ENCODE results near the gene BCL3.

The BCL3 gene

DNA sequence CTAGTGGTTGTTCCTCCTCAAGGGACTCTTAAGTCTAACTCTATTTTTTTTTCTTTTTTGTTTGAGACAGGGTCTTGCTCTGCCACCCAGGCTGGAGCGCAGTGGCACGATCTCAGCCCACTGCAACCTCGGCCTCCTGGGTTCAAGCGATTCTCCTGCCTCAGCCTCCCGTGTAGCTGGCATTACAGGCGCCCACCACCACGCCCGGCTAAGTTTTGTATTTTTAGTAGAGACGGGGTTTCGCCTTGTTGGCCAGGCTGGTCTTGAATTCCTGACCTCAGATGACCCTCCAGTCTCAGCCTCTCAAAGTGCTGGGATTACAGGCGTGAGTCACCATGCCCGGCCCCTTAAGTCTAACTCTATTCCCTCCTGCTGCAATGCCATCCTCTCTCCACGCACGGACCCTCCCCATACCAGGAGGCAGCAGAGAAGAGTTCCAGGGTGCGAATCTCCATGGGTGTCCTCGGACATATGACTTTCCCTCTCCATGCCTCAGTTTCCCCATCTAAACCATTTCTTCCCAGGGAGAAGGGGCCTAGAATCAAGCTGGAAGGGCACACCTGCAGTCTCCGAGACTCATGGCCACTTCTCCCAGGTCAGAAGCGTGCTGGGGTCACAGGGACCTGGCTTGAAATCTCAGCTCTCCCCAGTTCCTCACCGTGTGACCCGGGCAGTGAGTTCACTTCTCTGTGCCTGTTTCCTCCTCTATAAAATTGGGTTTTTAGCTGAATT, 6.0 kb upstream of the BCL3 start:
- DNase-seq (ENCODE audit: low read depth), result no peak

DNA sequence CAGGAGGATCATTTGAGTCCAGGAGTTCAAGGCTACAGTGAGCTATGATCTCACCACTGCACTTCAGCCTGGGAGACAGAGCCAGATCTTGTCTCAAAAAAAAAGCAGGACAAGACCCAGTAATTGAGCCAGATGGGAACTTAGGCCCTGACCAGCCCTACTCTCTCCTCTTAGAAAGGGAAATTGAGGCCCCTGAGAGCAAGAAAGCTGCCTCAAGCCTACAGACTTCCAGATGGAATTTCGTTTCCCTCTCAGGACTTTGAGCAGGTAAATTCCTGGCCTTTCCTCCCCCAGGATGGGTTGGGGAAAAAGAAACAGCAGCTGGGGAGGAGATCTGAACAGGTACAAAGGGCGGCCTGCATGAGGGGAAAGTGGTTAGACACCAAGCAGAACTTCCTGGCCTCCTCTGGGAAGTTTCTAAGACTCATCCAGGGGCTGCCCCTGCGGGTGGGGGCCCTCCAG, 3.6 kb upstream of the BCL3 start:
- DNase-seq (ENCODE audit: low read depth), result no peak

DNA sequence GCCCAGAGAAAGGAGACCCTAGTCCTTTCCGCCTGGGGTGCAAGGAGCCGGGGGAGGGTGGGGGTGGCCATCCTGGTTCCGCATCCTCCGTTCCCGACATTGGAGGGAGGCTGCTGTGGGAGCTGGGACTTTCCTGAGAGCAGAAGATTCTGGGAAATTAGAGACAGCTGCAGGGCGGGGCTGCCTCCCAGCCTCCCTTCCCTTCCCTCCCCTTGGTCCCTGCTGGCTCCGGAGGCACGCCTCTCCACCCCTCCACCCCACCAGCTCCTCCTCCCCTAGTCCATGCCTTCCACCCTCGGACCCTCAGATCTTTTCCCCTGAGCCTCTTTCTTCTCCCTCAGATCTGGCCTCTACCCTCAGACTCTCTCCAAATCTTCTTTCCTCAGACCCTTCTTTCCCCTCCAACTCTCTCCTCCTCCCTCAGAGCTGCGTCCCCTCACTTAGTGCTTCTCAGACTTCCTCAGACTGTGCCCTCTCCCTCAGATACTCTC, 3.1 kb upstream of the BCL3 start:
- no peak for DNase-seq (ENCODE audit: low read depth)

DNA sequence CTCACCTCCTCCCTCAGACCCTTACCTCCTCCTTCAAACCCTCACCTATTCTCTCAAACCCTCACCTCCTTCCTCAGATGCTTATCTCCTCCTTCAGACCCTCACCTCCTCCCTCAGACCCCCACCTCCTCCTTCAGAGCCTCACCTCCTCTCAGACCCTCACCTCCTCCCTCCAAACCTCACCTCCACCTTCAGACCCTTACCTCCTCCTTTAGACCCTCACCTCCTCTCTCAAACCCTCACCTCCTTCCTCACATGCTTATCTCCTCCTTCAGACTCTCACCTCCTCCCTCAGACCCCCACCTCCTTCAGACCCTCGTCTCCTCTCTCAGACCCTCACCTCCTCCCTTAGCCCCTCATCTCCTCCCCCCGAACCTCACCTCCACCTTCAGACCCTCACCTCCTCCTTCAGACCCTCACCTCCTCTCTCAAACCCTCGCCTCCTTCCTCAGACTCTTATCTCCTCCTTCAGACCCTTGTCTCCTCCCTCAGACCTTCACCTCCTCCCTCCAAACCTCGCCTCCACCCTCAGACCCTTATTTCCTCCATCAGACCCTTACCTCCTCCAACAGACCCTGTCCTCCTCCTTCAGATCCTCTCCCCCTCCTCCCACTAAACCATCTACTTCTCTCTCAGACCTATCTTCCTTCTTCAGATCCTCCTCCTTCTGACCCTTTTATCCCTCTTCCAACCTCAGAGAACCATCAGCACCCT, 2.5 kb upstream of the BCL3 start:
- DNase-seq (ENCODE audit: low read depth), result no peak

DNA sequence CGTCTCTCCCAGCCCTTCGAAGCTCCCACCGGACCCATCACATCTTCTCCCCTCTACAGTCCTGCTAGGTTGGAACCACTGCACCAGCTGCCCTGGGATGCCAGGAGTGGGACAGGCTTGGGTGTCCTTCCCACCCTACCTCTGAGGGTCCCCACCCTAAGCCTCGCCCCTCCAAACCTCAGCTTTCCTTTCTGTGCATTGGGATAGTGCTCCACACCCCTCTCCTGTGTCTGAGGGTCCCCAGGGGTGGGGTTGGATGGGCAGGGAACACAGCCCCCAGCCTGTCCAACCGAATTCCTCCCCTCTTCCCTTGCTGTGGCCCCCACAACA, 1.9 kb upstream of the BCL3 start:
- no peak for DNase-seq (ENCODE audit: low read depth)

DNA sequence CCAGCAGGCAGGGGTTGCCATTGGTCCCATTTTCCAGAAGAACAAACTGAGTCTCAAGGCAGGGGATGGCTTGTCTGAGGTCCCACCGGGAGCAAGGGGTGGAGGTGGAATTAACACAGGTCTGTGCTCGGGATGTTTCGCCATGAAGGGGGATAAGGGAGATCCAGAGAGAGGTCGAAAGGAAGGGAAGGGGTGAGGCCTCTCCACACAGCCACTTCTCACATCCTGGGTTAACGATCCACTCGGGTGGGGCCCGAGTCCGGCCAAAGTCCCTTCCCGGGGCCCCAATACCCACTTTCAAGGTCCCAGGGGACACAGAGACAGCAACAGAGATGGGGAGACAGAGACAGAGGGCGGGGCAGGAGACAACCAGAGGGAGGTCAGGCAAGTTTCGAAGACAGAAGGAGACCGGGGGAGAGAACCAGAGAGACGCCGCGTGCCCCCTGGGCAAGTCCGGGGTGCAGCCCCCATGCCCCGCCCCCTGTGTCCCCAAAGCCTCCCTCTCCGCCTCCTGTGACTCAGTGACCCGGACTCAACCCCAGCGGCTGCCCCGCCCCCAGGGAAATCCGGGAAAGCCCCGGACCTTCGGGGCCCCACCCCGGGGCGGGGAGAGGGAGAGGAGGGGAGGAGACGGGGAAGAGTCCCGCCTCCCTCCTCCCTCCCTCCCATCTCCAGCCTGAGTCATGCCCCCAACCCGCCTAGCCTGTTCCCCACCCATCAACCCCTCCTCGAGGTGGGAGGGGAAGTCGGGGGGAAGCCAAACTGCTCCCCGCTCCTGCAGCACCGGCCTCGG, 1.4 kb upstream of the BCL3 start:
- DNase-seq (ENCODE audit: low read depth), result peak; percentile 94

DNA sequence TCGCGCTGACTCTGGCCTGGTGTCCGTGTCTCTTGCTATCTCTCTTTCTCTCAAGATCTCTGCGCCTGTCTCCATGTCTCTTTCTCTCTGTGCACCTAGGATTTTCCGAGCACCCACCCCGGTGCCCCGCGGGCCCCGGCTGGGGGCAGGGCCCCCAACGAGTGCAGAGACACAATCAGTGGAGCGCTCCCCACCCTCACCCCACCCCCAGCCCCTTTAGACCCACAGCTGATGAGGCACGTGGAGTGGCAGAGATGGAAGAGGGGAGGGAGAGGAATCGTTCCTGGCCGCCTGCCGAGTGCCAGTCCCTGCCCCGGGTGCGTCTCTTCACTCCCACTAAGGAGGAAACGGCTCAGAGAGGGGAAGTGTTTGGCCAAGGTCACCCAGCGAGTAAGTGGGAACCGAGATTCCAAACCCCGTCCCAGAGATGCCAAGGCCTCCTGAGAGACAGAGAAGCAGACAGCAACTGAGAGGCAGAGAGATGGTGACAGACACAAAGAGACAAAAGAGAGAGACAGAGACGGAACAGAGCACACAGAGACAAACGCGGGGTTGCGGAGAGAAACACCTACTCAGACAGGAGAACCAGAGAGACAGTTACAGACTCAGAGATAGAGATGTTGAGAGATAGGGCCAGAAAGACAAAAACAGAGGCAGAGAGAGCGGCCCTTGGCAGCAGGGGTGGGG, 626 bp upstream of the BCL3 start:
- DNase-seq (ENCODE audit: low read depth), result no peak

DNA sequence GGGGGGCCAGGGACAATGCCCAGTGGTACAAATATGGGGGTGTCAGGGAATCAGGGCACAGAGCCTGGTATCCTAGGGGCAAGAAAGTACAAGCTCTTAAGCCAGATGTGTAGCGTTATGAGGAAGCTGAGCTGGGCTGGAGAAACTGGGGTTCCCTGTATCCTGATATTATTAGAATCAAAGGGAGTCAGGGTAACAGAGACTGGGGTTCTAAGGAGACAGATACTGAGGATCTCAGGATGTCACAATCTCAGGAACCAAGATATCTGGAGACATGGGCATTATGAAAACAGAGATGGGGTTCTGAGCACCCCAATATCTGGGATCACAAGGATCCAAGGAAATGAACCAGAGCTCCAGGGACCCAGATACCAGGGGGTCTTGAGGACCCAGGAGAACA, 784 bp downstream of the BCL3 start:
- DNase-seq (ENCODE audit: low read depth), result no peak

DNA sequence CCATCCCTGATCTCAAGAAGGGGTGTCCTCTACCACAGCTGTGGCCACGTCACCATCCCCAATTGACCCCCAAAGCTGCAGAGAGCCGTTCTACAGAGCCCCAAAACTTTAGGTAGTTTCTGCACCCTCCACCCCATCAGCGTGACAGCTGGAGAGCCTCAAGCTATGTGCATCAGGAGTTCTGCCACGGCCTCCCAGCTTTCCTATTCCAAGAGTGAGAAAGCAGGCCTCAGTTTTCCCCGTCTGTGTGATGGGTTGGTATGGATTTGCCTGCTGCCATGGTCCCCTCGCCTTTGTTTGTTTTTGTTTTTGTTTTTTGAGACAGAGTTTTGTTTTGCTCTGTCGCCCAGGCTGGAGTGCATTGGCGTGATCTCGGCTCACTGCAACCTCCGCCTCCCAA, 1.5 kb downstream of the BCL3 start:
- no peak for DNase-seq (ENCODE audit: low read depth)

DNA sequence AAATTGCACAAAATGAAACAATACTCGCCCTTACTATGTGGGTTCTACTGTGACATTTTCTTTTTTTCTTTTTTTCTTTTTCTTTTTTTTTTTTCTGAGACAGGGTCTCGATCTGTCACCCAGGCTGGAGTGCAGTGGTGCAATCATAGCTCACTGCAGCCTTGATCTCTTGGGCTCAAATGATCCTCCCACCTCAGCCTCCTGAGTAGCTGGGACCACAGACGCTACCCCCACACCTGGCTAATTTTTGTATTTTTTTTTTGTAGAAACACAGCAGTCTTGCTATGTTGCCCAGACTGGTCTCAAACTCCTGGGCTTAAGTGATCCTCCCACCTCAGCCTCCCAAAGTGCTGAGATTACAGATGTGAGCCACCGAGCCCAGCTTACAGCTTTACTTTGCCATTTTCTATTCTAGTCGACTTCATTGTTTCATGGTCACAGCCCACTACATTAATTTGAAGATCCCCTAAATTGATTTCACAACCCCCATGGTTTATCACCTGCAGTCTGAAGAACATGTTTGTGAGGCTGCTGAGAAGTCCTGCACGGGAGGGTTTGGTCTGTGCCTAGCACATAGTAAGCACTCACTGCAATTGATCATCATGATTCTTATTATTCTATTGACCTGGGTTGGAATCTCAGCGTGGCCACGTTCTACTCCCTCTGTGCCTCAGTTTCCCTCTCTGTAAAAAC, 3.8 kb downstream of the BCL3 start:
- no peak for DNase-seq (ENCODE audit: low read depth)

DNA sequence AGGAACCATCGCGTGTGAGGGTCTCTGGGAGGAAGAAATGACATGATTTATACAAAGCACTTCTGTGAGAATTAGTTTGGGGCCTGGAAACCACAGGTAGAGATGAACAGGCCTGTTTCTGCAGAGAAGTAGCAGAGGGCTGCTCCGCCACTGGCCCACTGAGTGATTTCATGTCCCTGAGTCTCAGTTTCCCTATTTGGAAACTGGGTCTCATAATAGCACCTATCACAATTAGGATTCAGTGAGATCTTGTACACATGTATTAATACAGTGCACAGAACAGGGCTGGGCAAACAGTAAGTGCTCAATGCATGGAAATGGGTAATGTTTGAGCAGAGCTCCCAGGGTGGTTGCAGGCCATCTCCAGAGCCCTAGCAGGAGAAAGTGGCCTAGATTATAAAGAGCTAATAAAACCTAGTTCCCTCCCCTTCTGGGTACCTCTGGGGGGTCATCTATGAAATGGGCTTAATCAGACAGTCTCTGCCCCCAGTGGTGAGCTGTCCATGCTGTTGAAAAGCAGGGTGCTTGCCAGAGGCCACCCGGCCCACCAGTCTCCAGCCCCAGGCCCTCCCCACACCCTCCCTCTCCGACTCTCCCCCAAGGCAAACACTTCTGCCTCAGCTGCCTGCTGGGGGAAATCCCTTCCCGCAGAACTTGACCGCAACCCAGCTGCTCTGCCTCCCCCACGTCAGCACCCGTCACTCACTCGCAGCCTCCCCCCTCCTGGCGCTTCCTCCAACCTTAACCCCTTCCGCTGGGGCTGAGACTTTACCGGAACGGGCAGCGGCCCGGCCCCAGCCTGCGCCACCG, 4.5 kb downstream of the BCL3 start:
- peak; percentile 96 for DNase-seq (ENCODE audit: low read depth)

DNA sequence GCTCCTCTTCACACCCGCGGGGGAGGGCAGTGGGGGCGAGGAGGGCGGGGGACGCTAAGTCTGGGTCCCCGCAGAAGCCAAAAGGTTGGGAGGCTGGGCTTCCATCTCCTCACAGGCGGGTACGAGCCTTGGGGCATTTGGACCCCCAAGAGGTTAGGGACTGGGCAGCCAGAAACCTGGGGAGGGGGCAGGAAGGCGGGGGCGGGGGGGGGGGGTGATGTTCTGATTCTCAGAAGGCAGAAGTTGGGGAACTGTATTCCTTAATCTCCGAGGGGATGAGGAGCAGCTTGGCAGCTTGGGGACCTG, 5.1 kb downstream of the BCL3 start:
- DNase-seq (ENCODE audit: low read depth), result no peak

DNA sequence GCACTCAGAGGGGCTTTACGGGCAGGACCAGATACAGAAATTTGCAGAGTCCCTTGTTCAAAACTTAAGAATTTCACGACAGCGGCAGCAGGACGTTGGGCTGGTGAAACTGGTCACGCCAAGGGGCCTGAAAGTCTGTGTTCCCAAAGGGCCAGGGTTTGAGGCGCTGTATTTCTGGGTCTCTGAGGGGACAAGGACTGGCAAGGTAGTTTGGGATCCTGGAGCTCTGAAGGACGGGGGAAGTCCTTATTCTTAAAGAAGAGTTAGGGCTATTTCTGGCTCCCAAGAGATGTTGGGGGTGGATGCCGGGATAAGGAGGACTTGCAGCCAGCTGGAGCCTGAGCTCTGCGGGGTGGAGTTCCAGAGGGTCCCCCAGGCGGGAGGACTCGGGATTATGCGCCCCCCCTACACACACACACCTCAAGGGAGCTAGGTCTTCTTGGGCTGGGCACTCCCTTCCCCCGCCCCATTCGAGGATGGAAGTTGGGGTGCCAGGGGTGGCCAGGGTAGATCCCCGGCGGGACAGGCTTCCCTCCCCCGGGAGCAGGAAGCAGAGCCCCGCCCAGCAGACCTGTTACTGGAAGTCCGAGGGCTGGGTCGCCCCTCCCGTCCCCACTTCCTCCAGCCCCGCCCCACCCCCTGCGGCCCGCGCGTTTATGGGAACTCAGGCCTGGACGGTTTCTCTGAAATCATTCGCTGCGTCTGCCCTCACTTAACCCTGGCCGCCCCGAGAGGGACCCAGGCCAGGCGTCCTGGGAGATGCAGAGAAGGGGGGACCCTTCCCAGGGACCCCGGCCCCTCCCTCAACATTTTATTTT, 5.6 kb downstream of the BCL3 start:
- DNase-seq (ENCODE audit: low read depth), result peak; percentile 57

DNA sequence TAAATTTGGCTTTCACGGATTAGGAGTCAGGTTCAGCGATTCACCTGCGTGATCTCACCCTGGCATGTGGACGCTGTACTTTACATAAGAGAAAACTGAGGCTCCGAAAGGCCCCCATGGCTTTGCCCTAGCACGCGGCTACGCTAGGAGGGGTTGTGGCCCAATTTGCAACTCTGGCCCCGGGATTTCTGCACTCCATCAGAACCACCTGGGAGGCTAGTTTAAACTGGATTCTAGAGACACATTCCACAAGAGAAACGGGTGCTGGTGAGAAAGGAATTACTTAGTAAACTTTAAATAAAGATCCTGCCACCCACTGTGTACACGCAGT, 6.2 kb downstream of the BCL3 start:
- DNase-seq (ENCODE audit: low read depth), result no peak

DNA sequence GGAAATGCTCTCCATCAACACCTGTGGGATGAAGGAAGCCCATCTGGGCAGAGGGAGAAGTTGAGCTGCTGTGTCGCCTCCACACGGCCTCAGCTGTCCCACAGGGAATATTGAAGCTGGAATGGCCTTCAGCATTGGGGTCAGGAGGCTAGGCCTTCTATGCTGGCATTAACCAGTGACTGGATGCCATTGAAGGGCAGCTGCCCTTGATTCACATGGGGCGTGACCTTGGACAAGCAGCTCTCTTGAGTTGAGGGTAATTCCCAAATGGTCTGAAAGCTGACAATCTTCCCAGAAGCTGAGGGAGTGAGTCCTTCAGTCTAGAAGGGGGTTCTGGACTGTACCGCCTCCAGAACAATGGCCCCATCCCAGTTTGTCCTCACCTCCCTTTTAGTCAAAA, 6.7 kb downstream of the BCL3 start:
- DNase-seq (ENCODE audit: low read depth), result no peak

DNA sequence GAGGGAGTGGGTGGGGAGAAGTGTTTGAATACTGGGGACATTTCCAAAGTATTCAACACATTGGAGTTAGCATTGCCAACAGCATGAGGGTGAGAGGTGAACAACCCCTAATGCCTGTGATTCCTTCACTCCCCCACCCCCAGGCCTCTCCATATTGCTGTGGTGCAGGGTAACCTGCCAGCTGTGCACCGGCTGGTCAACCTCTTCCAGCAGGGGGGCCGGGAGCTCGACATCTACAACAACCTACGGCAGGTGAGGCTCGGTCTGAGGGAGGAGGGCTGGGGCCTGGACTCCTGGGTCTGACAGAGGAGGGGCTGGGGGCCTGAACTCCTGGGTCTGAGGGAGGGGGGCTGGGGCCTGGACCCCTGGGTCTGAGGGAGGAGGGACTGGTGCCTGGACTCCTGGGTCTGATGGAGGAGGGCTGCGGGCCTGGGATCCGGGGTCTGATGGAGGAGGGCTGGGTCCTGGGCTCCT, 7.6 kb downstream of the BCL3 start:
- DNase-seq (ENCODE audit: low read depth), result no peak

DNA sequence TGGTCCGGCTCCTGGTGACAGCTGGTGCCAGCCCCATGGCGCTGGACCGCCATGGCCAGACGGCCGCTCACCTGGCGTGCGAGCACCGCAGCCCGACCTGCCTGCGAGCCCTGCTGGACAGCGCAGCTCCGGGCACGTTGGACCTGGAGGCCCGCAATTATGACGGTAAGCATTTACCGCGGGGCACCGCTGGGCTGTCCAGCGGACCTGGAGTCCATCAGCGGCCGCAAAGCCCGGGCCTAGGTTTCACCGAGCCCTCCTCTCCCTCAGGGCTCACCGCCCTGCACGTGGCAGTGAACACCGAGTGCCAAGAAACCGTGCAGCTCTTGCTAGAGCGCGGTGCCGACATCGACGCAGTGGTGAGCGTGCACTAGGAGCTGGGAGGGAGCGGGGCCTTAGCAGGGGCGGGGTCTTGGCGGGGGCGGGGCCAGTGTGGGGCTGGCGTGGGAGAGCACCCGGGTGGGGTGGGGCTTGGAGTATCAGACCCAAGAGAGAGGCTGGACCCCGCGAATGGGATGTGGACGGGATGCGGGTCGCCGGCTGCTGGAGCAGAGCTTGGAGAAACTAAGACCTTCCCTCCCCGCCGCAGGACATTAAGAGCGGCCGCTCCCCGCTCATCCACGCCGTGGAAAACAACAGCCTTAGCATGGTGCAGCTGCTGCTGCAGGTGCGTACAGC, 8.7 kb downstream of the BCL3 start:
- no peak for DNase-seq (ENCODE audit: low read depth)

DNA sequence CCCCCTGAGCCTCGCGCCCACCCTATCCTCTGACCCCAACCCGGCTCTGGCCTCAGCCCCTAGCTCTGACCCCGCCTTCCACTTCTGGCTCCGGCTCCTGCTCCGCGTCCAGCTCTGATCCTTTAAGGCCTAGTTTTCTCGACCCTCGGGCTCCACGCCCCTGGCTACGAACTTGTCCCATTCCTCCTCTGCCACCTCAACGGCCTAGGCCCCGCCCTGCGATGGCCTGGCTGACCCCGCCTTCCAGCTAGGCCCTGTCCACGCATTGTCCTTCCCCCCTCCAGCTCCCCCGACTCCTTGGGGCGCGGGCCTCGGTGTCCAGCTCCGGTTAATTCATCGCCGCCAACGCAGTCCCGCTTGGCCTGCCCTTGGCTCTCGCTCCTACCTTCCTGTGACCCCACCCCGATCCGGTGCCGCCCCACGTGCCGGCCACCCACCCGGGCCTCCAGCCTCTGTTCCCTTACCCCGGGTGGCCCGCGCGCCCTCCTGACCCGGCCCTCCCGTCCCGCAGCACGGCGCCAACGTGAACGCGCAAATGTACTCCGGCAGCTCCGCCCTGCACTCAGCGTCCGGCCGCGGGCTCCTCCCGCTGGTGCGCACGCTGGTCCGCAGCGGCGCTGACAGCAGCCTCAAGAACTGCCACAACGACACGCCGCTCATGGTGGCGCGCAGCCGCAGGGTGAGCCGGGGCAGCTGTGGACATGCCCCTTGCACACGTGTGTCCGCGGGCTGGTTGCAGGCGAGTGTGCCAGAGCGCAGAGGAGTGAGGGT, 9.4 kb downstream of the BCL3 start:
- DNase-seq (ENCODE audit: low read depth), result no peak

DNA sequence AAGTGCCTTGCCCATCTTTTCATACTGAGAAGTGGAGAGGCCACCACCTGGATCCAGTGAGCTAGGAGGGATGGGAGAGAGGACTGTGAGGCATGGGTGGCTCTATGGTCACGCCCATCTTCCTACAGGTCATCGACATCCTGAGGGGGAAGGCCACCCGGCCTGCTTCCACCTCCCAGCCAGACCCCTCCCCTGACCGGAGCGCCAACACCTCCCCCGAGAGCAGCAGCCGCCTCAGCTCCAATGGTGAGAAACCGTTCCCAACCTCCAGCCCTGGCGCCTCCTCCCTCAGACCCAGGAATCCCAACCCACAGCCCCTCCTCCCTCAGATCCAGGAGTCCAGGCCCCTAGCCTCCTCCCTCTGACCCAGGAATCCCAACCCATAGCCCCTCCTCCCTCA, 10.1 kb downstream of the BCL3 start:
- no peak for DNase-seq (ENCODE audit: low read depth)

All from T-helper 22 cell (primary cell).